HepG2 (cell line): Measurements from ENCODE around the gene ARHGAP15. TPM values are rescaled to one million over a fixed set of nuclear protein-coding genes. Genes with fewer than 3 reads are reported as not detected.

Experiments
- ATAC-seq: fragments of 200-7000 bp; cut with Tn5 transposase; 3 replicates; pipeline ENCODE4 v1.9.1; 2020; ENCODE audit warnings: mild to moderate bottlenecking, moderate library complexity
- BruUV-seq: library from RNA; stranded (reverse); fragments of 400-500 nt; replicated peaks from 2 replicates; lab custom pipeline; 2021; lab: Mats Ljungman, UMichigan
- CTCF ChIA-PET: fragments of 300-600 bp; formaldehyde crosslinking; extraction: SDS; loops from one replicate; lab custom pipeline; 2021; ENCODE audit warnings: low total read pairs, inconsistent platforms, low intra/inter-chr PET ratio; lab: Yijun Ruan, JAX
- POLR2A ChIA-PET: fragments of 350-600 bp; sonication (Branson Sonifier 250); formaldehyde crosslinking; loops from one replicate; lab custom pipeline; 2020; ENCODE audit warnings: antibody characterized with exemption, inconsistent platforms; lab: Yijun Ruan, JAX
- DNase-seq: peaks from one replicate; pipeline ENCODE4 v3.0.0-alpha.2; 2015; ENCODE audit warnings: low spot score
- FAIRE-seq: peaks from 3 replicates; lab custom pipeline; 2011; peaks lifted over from hg19 to GRCh38; lab: Jason Lieb, UNC
- H2AFZ ChIP-seq: one replicate; pipeline ENCODE4 v1.6.1; 2011; ENCODE audit warnings: low read length, inconsistent platforms
- H3K27ac ChIP-seq: fragments of 300-600 bp; 3 replicates; pipeline ENCODE4 v1.8.0; 2011; ENCODE audit warnings: mixed run types, mild to moderate bottlenecking, mixed read lengths, low read length, inconsistent platforms; ENCODE audit not compliant: insufficient read depth; ENCODE audit errors: extremely low read length
- H3K27me3 ChIP-seq, 2 experiments: fragments of 200-600 bp in 1 of 2; 2 replicates in 1 of 2; 3 replicates in 1 of 2; pipeline versions ENCODE4 v1.6.0 to v1.8.0; 2011; ENCODE audit warnings: low read length in 2 of 2, mild to moderate bottlenecking in 2 of 2, moderate library complexity in 2 of 2, inconsistent platforms in 1 of 2; ENCODE audit not compliant: insufficient read depth in 2 of 2, control insufficient read depth in 1 of 2
- H3K36me3 ChIP-seq, 2 experiments: fragments of 200-600 bp in 1 of 2; replicated peaks in 1 of 2; 2 replicates in 1 of 2; 3 replicates in 1 of 2; pipeline versions ENCODE4 v1.5.1 to v1.8.0; 2011; ENCODE audit warnings: low read length in 2 of 2, inconsistent platforms in 1 of 2; ENCODE audit not compliant: insufficient read depth in 2 of 2, control insufficient read depth in 1 of 2
- H3K4me1 ChIP-seq: 2 replicates; pipeline ENCODE4 v1.5.1; 2012; ENCODE audit warnings: low read length, inconsistent platforms; ENCODE audit not compliant: insufficient read depth
- H3K4me2 ChIP-seq: 2 replicates; pipeline ENCODE4 v1.6.0; 2011; ENCODE audit warnings: low read depth, low read length, inconsistent platforms
- H3K4me3 ChIP-seq, 3 experiments: fragments of 200-600 bp in 1 of 3; sonication (generic), shearing (Covaris generic) in 1 of 3; replicated peaks in 1 of 3; 2 replicates each; pipeline ENCODE4 v1.5.1; 2011 to 2016; ENCODE audit warnings: low read length in 3 of 3, inconsistent platforms in 2 of 3, low read depth in 2 of 3, mild to moderate bottlenecking in 2 of 3, control low read depth in 1 of 3, mixed read lengths in 1 of 3; ENCODE audit not compliant: insufficient read depth in 1 of 3
- H3K79me2 ChIP-seq: one replicate; pipeline ENCODE4 v1.6.1; 2011; ENCODE audit warnings: low read length, inconsistent platforms; ENCODE audit not compliant: insufficient read depth
- H3K9ac ChIP-seq: 2 replicates; pipeline ENCODE4 v1.6.0; 2011; ENCODE audit warnings: mild to moderate bottlenecking, low read depth, low read length, inconsistent platforms; ENCODE audit not compliant: insufficient read depth
- H3K9me3 ChIP-seq: 2 replicates; pipeline ENCODE4 v1.5.1; 2012; ENCODE audit warnings: mild to moderate bottlenecking, low read length
- H4K20me1 ChIP-seq: 2 replicates; pipeline ENCODE4 v1.6.0; 2011; ENCODE audit warnings: inconsistent platforms, mild to moderate bottlenecking, low read length, moderate library complexity; ENCODE audit not compliant: insufficient read depth
- FOSL2 ChIP-seq: sonication (generic); formaldehyde crosslinking; IDR thresholded peaks from 2 replicates; pipeline ENCODE4 v1.4.0; 2020; ENCODE audit warnings: missing genetic modification reagents
- GMEB2 ChIP-seq: IDR thresholded peaks from 2 replicates; pipeline ENCODE4 v1.6.1; 2016; ENCODE audit warnings: missing biosample characterization, missing genetic modification reagents, low read depth
- MAFK ChIP-seq, 2 experiments: IDR thresholded peaks in 1 of 2; conservative IDR thresholded peaks in 1 of 2; 2 replicates each; pipeline ENCODE4 v1.6.1; 2011; ENCODE audit warnings: improper control_type of control experiment in 2 of 2, low read length in 2 of 2
- MTA1 ChIP-seq: sonication (generic); formaldehyde crosslinking; IDR thresholded peaks from 2 replicates; pipeline ENCODE4 v1.4.0; 2020; ENCODE audit warnings: missing genetic modification reagents, mild to moderate bottlenecking, borderline replicate concordance
- PTBP1 ChIP-seq: fragments of 200-400 bp; formaldehyde crosslinking; IDR thresholded peaks from 2 replicates; pipeline ENCODE4 v1.6.1; 2018; ENCODE audit warnings: low read length, low read depth; ENCODE audit not compliant: poor library complexity, severe bottlenecking
- RFX3 ChIP-seq: IDR thresholded peaks from 2 replicates; pipeline ENCODE4 v1.6.1; 2016; ENCODE audit warnings: missing biosample characterization, missing genetic modification reagents
- SAP130 ChIP-seq: IDR thresholded peaks from 2 replicates; pipeline ENCODE4 v1.6.1; 2016; ENCODE audit warnings: low read depth
- SIN3A ChIP-seq: IDR thresholded peaks from 2 replicates; pipeline ENCODE4 v1.6.1; 2011; ENCODE audit warnings: low read depth, mild to moderate bottlenecking, control low read depth, low read length, borderline replicate concordance
- TARDBP ChIP-seq: sonication (generic); formaldehyde crosslinking; IDR thresholded peaks from 2 replicates; pipeline ENCODE4 v1.8.0; 2022; ENCODE audit warnings: mild to moderate bottlenecking, missing genetic modification reagents
- TBX2 ChIP-seq: sonication (generic); formaldehyde crosslinking; IDR thresholded peaks from 2 replicates; pipeline ENCODE4 v1.5.0; 2020; ENCODE audit warnings: missing genetic modification reagents, mild to moderate bottlenecking, borderline replicate concordance
- ZBTB7A ChIP-seq: sonication (generic); formaldehyde crosslinking; IDR thresholded peaks from 2 replicates; pipeline ENCODE4 v1.8.0; 2022; ENCODE audit warnings: mild to moderate bottlenecking, missing genetic modification reagents
- ZC3H4 ChIP-seq: sonication (generic); formaldehyde crosslinking; IDR thresholded peaks from 2 replicates; pipeline ENCODE4 v1.4.0; 2020; ENCODE audit warnings: missing genetic modification reagents, borderline replicate concordance
- ZIK1 ChIP-seq: sonication (generic); formaldehyde crosslinking; IDR thresholded peaks from 2 replicates; pipeline ENCODE4 v1.5.0; 2020; ENCODE audit warnings: mild to moderate bottlenecking, low read depth, missing genetic modification reagents, borderline replicate concordance
- ZNF879 ChIP-seq: sonication (generic); formaldehyde crosslinking; IDR thresholded peaks from 2 replicates; pipeline ENCODE4 v1.8.1; 2023; ENCODE audit warnings: missing genetic modification reagents
- WGBS: methylation state at CpG from one replicate; pipeline ENCODE4 v1.1.6; 2017; ENCODE audit warnings: low lambda C conversion rate; 5-methylcytosine and 5-hydroxymethylcytosine counted together
- in situ Hi-C: cut with HindIII; loops from 2 replicates; pipeline ENCODE4 v1.10.0; 2017; ENCODE audit warnings: low pct_unique_long_range_greater_than_20kb; ENCODE audit not compliant: extremely low pct_ligation_motif_present
- intact Hi-C: fragments of 100-400 bp; cut with micrococcal nuclease; formaldehyde crosslinking; loops from one replicate; pipeline ENCODE4 v1.10.0; 2022; ENCODE audit not compliant: unreplicated experiment
- polyA plus RNA-seq, 8 experiments: library from polyadenylated mRNA; depleted of rRNA in 3 of 8; stranded (reverse) in 7 of 8; unstranded in 1 of 8; fragments of >200 nt; fragmentation: Illumina TruSeq in 4 of 8; extraction: Trizol in 4 of 8; gene quantifications; 2 replicates each; pipeline versions ENCODE4 v1.2.1 to v1.2.3, GENCODE V29; 2011 to 2016; ENCODE audit warnings: low read depth in 4 of 8, missing spikeins in 1 of 8, mixed read lengths in 1 of 8; ENCODE audit not compliant: insufficient read depth in 1 of 8
- total RNA-seq, 5 experiments: library from RNA; depleted of rRNA; stranded (reverse); fragments of >200 nt; fragmentation: Illumina TruSeq; extraction: Trizol; gene quantifications; 2 replicates each; pipeline ENCODE4 v1.2.3, GENCODE V29; 2016; ENCODE audit warnings: low read depth in 1 of 5
- TF ChIP-seq, protein P1 (sequence below): IDR thresholded peaks from 2 replicates; pipeline ENCODE4 v1.6.1; 2016; ENCODE audit warnings: low read depth, control low read depth

ARHGAP15 gene
- total and polyA plus RNA-seq, 2 of the 13 experiments (the other 11 are each of a cell fraction or from before 2014, with no cell fraction given): 0.04 TPM; not detected in 1

DNA sequence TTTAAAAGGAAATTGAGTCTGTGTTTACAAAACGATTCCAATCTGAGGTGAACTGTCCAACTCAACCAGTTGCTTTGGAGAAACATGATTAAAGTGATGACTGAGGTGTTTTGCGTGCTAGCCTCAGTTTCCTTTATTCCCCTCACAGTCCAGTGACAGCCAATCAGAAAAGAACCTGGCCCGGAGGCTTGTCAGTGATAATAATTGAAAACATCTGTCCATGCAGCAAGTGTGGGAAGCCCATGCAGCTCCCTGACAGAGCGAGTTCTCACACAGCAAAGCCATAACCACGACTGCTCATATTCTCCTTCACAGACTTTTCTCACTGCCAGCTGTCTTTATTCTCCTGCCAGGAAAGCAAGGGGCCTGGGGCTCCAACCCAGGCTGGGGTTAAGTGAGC, 613.4 kb downstream of the ARHGAP15 start:
- Histone ChIP-seq H4K20me1 (no peaks in the 10 kb centered on the region), H3K27me3 (peaks cover 0 to 2% of the 10 kb centered on the region in 2 experiments; a peak in 2 of 5 replicates), H3K36me3 (no peaks in the 10 kb centered on the region), H3K27ac (no peak overlapping the region), H2AFZ (no peak overlapping the region), H3K9ac (no peak overlapping the region), H3K4me1 (no peaks in the 10 kb centered on the region), H3K79me2 (no peaks in the 10 kb centered on the region), H3K4me3 (no peak overlapping the region), H3K4me2 (no peak overlapping the region), H3K9me3 (no peaks in the 10 kb centered on the region)
- no peak for ATAC-seq
- CTCF ChIA-PET: no interaction called here
- in situ Hi-C loops: no loop called here
- WGBS: 12% methylated on average over 5 of the region's 5 CpGs
- FAIRE-seq: no peak
- POLR2A ChIA-PET: no interaction called here
- no TSS peak for BruUV-seq
- DNase-seq: no peak
- intact Hi-C loops: no loop called here
- TF ChIP-seq ZC3H4 (CRISPR knock-in tag) (no peak), MAFK (conservative IDR thresholded peaks at IDR 0.05 in 1 of 2, IDR thresholded peaks at IDR 0.05 in 1 of 2; ENCODE audit: low read length in 2 of 2) (peak; percentile 28 to 55; a peak in 3 of 4 replicates)

- no peaks in the 10 kb centered on the region for H3K79me2 ChIP-seq
- POLR2A ChIA-PET: no interaction called here
- no peaks in the 10 kb centered on the region for H3K36me3 ChIP-seq
- TF ChIP-seq TBX2 (CRISPR knock-in tag) (no peak), FOSL2 (no peak), ZIK1 (CRISPR knock-in tag) (no peak), MTA1 (no peak), GMEB2 (CRISPR knock-in tag) (no peak), ZNF879 (CRISPR knock-in tag) (no peak), SAP130 (CRISPR knock-in tag) (no peak), PTBP1 (no peak), RFX3 (CRISPR knock-in tag) (no peak), SIN3A (no peak), ZBTB7A (CRISPR knock-in tag) (no peak), TARDBP (CRISPR knock-in tag) (no peak)
- TF ChIP-seq, protein P1, sequence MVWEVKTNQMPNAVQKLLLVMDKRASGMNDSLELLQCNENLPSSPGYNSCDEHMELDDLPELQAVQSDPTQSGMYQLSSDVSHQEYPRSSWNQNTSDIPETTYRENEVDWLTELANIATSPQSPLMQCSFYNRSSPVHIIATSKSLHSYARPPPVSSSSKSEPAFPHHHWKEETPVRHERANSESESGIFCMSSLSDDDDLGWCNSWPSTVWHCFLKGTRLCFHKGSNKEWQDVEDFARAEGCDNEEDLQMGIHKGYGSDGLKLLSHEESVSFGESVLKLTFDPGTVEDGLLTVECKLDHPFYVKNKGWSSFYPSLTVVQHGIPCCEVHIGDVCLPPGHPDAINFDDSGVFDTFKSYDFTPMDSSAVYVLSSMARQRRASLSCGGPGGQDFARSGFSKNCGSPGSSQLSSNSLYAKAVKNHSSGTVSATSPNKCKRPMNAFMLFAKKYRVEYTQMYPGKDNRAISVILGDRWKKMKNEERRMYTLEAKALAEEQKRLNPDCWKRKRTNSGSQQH (CRISPR knock-in tag): no peak
- H4K20me1 ChIP-seq: no peaks in the 10 kb centered on the region
- no peak overlapping the region for H3K9ac ChIP-seq
- CTCF ChIA-PET: no interaction called here
- H2AFZ ChIP-seq: no peak overlapping the region
- H3K4me3 ChIP-seq: no peak overlapping the region
- in situ Hi-C loops (no loop called here), intact Hi-C loops (no loop called here)
- DNase-seq: no peak
- H3K4me1 ChIP-seq: no peaks in the 10 kb centered on the region
- no peak for ATAC-seq
- no peak overlapping the region for H3K27ac ChIP-seq
- no peak for FAIRE-seq
- H3K4me2 ChIP-seq: no peak overlapping the region
- no peaks in the 10 kb centered on the region for H3K9me3 ChIP-seq
- peaks cover 0 to 2% of the 10 kb centered on the region in 2 experiments; a peak in 2 of 5 replicates for H3K27me3 ChIP-seq
- no TSS peak for BruUV-seq
- WGBS: 19% methylated on average over 2 of the region's 2 CpGs
These were observed 614.9 kb downstream of the ARHGAP15 start for GRCh38 chr2:143744114-143744513.
